ELR (cell line): Measurements from ENCODE around the gene FBXO34.
A peak's percentile ranks its signal among the peaks of the same experiment; 100 is the strongest.
"Not testable (repeated sequence)": the region's sequence is repeated elsewhere in the genome, so short reads cannot be mapped to it uniquely, and the experiment has no call there.

Experiments
- DNase-seq: peaks from one replicate; pipeline ENCODE4 v3.0.0-alpha.2; 2015; ENCODE audit warnings: low read depth

FBXO34 gene

DNA sequence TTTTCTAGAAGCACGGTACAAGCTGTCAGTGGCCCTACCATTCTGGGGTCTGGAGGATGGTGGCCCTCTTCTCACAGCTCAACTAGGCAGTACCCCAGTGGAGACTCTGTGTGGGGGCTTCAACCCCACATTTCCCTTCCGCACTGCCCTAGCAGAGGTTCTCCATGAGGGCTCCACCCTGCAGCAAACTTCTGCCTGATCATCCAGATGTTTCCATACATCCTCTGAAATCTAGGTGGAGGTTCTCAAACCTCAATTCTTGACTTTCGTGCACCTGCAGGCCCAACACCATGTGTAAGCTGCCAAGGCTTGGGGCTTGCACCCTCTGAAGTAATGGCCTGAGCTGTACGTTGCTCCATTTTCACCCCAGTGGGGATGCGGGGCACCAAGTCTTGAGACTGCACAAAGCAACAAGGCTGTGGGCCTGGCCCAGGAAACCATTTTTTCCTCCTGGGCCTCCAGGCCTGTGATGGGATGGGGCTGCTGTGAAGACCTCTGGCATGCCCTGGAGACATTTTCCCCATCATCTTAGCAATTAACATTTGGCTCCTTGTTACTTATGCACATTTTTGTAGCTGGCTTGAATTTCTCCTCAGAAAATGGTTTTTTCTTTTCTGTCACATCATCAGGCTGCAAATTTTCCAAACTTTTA lies 41.3 kb downstream of the FBXO34 start:
- not testable (repeated sequence) for DNase-seq

DNA sequence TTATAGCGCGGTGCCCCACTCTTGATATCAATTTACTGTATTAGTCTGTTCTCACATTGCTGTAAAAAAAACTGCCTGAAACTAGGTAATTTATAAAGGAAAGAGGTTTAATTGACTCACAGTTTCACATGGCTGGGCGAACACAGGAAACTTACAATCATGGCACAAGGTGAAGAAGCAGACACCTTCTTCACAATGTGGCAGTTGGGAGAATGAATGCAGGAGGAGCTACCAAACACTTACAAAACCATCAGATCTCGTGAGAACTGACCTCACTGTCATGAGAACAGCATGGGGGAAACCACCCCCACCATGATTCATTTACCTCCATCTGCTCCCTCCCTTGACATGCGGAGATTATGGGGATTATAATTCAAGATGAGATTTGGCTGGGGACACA lies 42.3 kb downstream of the FBXO34 start:
- DNase-seq: no peak

DNA sequence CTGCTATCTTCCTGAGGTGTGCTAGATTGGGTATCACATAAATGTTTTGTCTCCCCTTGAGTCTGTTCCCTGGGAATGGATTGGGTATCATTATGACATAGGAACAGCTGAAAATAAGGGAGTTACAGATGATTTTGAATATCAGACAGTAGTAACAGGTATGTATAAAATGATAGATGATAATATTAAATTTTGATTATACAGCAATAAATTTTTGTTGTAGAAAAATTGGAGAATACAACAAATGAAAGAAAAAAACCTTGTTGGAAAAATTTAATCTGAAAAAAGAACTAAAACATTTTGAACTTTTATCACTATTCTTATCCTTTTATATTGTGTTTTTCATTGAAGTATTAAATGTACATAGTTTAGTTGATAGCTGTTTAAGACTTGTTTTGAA lies 43.2 kb downstream of the FBXO34 start:
- DNase-seq: no peak

DNA sequence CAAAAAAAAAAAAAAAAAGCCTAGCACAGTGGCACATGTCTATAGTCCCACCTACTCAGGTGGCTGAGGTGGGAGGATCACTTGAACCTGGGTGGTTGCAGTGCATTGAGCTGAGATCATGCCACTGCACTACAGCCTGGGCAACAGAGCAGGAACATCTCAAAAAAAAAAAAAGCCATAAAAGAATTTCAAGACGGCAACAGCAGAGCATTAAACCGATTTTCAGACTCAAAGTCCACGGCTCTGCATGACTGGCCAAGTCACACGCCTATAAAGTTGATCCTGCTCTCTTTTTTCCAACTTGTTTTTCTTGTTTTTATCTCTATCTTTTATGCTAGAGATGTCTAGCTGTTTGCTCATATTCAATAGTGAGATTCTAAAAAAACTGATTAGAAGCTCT lies 45.3 kb downstream of the FBXO34 start:
- no peak for DNase-seq

DNA sequence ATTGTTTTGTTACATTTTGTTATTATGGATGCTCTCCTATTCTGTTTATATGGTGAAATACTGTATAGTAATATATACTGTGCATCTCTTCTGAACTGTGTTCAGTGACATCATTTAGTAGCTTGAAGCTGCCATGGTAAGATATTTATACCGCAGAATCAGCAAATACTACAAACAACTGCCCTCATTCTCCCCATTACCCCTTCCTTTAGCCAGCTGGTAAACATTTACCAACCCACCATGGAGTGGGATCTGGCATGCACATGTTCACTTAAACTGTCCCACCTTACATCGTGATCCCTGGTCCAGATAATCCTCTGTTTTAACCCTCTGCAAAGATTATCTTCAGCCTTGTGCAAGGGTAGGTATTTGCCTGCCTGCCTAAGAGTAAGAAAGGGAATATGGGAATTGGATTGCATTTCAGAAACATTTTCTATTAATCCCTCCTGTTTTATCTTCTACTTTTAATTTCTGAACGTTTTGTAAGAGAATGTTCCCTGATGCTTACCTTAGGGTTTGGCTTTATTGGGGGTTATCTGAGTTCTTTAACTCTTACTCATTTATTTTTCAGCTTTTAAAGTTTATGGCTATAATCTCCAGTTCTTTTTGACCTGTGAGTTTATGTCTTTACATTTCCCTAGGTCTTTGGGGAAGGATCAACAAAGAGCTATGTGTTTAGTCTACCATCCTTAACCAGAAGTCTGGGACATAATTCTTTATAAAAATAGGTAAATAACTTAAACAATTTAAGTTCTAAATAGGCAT lies 46.5 kb downstream of the FBXO34 start:
- no peak for DNase-seq

DNA sequence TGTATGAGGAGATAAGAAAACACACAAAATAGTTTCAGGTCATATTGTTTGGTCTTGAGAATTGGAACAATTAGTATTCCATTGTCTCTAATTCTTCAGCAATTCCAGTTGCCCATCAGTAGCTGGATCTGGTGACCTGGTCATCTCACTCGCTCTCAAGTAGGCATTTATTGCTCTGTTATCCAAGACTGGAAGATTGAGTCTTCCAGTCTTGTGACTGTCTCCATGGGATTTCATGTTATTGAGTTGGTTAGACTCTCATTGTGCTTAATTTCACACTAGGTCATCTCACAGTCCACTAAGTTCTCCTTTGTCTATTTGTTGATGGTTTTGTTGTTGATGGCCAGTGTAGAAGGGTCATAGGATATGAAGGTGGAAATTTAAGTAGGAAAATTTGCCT lies 47.5 kb downstream of the FBXO34 start:
- DNase-seq: no peak

DNA sequence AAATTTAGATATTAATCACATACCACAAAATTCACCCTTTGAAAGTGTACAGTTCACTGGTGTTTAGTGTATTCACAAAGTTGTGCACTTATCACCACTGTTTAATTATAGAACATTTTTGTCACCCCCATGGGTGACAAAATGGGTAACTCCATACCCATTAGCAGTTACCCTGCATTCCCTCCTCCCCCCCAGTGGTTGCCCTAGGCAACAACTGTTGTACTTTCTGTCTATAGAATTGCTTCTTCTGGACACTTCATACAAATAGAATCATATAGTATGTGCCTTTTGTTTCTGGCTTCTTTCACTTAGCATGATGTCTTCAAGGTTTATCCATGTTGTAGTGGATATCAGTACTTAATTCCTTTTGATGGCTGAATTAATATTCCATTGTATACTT lies 52.7 kb downstream of the FBXO34 start:
- DNase-seq: no peak

DNA sequence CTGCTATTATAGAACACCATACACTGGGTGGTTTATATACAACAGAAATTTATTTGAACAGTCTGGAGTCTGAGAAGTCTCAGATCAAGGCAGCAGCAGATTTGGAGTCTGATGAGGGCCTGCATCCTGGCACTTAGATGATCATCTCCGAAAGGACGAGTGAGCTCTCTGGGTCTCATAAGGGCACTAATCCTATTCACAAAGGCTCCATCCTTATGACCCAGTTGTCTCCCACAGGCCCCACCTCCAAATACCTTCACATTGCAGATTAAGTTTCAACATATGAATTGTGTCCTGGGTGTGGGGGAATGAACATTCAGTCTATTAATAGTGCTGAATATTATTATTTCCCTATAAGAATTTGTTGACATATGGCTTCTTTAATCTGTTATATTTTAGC lies 53.6 kb downstream of the FBXO34 start:
- DNase-seq: no peak

DNA sequence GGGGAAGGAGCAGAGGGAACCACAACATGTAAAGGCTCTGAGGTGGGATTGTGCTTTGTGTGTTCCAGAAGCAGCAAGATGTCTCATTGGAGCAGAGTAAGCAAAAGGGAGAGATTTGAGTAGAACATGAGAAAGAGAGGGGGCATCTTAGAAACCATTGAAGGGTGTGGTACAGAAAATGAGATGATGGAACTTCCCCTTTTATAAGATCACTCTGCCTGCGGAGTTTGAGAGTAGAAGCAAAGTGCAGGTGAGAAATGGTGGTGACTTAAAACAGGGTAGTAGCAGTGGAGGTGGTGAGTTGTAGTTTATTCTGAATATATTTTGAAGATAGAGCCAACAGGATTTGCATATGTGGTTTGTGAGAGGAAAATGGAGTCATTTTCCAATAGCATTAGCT lies 56.0 kb downstream of the FBXO34 start:
- no peak for DNase-seq

DNA sequence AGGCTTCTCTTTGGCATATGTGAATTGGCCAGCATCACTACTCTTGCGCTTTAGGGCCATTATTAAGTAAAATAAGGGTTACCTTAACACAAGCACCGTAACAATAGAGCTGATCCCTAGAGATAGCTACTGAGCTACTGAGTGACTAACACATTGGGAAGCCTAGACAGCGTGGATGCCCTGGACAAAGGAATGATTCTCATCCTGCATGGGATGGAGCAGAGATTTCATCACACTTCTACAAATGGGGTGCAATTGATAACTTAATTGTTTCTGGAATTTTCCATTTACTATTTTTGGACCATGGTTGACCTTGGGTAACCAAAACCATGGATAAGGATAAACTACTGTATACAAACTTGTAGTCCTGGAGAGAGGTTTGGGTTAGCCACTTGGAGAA lies 57.1 kb downstream of the FBXO34 start:
- DNase-seq: peak; percentile 35

DNA sequence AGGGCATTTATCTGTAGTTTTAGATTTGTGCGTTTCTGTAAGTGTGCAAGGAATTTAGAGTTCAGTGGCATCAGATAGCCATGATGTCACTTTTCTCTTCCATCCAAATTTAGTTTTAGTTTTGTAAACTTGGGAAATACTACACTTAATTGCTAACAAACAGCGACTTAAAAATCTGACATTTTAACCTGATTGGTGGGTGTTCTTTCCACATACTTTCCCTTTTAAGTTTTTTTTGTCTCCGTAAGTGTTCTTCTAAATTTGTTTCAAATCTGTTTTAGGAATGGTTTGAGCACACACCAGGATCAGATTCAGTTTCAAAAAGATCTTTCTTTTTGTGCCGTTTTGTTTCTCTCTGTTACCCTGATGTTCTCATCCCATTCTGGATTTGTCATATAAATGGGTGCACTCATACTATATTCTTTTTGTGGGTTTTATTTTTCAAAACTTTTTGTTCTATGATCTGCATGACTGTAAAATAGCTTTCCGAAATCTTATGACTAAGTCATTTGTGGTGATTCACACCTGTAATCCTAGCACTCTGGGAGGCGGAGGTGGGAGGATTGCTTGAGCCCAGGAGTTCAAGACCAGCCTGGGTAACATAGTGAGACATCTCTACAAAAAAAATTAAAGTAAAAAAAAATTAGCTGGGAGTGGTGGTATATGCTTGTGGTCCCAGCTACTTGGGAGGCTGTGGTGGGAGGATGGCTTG lies 58.9 kb downstream of the FBXO34 start:
- peak; percentile 60 for DNase-seq

DNA sequence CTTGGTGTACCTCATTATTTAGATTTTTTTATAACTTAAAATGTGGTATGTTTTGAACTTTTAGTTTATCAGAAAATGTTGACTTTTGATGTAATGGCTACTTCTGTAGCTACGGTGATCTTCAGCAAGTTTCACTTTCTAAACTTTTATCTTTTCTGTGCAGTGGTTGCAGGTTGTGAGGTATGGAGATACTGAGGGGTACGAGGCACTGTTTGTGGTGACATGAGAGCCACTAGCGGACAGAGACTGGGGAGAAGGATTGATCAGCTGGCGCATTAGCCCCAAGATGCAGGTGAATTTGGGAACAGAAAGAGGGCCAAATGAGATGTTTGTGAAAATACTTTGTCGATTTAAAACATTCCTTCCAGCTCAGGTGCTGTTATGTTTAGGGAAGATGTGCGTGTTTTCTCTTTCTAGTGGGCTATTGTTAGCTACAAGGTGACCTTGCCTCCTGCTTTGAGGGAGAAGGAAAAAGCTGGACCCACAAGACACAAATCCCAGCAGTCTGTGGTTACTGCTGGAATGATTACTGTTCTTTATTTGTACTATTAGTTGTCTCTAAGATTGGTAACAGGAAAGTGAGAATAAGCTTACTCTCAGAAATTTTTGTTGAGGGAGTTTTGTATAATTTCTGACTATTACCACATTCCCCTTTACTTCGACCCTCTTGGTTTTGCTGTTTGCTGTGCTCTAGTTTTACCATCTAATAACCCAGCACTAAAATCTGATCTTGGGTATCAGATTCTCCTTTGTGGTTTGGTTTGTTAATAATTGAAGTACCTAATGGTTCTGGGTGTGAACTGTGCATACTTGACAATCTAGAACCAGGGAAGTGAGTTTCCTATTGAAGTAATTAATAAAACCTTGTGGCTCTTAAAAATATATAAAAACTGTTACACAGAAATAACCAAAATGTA lies 61.7 kb downstream of the FBXO34 start:
- DNase-seq: no peak

DNA sequence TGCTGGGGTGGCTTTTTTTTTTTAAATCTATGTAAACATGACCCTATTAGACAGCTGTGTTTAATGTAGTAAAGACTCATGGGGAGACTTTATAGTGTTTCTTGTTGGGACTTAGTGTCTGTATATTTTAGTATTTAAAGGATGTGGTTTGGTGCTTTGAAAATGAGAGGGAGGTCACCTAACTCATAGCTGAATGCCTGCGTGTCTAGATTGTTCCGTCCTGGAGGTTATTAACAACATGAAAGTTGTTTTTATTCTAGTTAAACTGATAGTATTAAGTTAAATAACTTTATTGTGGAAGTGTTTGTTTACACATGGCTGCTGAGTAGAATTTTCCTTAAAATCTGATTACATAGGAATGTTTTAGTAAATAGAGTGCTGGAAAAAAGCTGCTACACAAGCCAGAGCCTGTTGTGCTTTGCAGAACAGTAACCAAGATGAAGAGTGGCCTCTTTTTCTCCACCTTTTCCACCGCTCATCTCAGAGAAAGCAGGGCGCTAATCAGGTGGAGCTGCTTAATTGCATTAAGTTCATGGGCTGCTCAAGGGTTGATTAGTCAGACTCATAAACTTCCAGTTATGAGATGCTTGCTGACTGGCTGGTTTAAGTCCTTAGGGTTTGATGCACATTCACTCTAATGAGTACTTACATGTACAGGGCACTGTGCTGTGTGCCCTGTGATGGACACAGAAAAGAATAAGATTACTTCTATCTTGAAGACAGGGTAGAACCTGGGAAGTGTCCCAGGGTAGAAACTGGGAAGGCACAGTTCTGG lies 62.7 kb downstream of the FBXO34 start:
- peak; percentile 44 for DNase-seq

DNA sequence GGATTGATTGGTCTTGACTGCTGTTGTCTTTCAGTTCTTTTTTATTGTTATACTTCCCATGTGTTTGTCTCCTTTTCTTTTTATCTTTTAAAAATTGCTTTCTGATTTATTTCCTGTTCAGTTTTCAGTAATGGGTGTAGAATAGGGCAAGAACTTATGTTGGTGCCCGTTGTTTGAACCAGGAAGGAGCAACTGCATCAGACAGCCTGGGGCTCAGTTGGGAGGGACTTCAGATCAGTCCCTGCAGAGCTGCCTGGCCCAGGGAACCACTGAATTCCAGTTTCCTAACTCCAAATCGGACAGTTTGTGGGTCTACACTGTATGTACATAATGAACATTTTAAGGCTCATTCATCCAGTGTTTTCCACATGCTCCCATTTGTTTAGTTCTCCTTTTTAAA lies 64.9 kb downstream of the FBXO34 start:
- peak; percentile 43 for DNase-seq

DNA sequence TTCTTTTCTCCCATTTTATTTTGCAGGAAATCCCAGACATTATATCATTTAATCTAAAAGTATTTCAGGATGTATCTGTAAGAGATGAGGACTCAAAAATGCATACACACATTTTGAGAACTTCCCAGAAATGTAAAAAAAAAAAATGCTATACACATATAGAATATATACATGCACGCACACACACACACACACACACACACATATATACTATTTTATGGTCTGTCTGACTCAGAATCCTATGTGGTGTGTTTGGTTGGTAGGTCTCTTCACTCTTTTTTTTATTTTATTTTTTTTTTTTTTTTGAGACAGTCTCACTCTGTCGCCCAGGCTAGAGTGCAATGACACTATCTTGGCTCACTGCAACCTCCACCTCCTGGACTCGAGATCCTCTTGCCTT lies 65.5 kb downstream of the FBXO34 start:
- DNase-seq: no peak

DNA sequence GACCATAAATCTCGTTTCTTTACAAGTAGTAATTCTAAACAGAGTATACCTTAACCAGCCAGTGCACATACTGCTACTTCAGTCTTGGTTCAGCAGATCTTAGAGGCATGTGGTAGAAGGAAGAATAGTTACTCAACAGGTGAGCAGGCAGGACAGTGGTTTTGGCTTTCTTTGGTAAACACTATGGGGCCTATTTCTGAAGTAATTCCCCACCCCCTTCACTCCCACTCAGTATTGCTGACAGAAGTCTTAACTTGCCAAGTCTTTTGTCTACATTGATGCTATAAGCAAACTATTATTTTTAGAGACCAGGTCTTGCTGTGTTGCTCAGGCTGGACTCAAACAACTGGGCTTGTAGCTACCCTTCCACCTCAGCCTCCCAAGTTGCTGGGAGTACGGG lies 68.5 kb downstream of the FBXO34 start:
- DNase-seq: no peak

DNA sequence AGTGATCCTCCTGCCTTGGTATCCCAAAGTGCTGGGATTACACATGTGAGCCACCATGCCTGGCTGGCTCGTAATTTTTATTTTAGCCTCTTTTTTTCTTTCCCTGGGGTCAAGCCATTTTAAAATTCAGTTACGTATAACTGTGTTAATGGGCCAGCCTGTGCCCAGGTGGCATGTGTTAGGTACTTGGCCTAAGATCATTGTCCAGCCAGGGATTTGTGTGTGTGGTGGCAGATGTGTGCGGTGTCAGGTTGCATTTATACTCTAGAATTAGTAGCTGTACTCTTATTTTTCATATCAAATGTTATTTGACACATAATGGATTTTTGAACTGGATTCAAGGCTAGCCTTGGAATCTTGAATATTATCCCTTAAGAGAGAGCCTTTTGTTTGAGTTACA lies 69.3 kb downstream of the FBXO34 start:
- no peak for DNase-seq

DNA sequence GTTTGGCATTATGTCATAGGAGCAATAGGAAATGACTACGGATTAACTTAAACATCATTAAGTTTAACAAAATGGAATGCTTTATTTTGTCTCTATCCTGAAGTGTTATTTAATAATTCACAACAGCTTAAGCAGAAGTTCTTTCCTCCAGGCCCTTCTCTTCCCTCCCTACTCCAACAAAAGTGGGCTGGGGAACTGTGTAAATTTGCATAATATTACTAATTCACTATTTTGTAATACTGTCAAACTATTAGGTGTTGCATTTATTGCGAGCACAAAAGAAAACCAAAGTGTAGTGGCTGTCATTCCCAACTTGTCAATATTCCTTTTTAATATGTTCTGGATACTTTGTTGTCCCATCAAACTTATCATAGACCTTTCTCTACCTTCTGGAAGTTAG lies 70.6 kb downstream of the FBXO34 start:
- DNase-seq: no peak

DNA sequence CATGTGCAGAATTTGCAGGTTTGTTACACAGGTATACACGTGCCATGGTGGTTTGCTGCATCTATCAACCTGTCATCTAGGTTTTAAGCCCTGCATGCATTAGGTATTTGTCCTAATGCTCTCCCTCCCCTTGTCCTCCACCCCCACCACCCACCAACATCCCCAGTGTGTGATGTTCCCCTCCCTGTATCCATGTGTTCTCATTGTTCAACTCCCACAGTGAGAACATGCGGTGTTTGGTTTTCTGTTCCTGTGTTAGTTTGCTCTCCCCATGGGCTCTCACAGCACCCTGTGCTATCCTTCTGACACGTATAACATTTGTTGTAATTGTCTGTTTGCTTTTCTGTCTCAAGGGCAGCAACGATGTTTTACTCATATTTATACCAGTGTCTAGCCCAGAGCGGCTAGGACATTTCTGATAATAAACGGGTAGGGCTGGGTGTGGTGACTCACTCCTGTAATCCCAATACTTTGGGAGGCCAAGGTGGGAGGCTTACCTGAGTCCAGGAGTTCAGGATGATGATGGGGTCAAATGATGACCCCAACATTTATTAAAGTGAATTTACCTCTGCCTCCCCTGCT lies 73.5 kb downstream of the FBXO34 start:
- DNase-seq: not testable (repeated sequence)

DNA sequence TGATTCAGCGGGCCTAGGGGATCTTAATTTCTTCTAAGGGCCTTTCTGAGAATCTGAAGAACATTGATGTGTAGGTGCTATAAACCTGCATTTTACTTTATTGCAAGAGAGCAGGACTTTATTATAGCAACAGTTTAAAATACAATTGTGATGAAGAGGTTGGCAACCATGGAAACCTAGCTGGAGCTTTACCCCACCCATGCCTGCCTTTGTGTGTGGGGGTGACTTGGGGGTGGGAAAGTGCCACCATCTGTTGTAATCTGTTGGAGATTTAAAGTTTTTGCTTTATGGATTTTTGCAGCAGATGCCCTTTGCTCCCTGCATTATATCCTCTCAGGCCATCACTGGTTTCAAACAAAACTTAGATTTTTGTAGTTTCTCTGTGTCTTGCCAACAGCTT lies 75.8 kb downstream of the FBXO34 start:
- no peak for DNase-seq

DNA sequence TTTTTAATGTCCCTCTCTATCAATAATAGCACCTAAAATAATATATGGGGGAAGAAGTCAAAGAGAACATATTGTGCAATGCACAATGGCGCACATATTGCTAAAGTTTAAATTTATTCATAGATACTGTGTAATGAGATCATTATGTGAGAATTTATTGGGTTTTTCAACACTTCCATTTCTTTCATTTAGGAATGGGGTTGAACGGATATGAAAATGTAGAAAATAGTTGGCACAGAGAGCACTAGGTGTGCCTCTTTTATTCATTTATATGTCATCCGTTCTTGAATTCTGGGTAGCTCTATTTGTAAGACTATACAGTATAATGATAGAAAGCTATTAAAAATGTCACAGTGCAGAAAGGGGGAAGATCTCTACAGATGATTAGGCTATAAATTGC lies 76.5 kb downstream of the FBXO34 start:
- DNase-seq: no peak
